GM12878 (cell line): Measurements from ENCODE around the gene F10. TPM values are rescaled to one million over a fixed set of nuclear protein-coding genes. Genes with fewer than 3 reads are reported as not detected.

Source experiments
- ATAC-seq: fragments of 200-7000 bp; cut with Tn5 transposase; 3 replicates; pipeline ENCODE4 v1.9.1; 2020; ENCODE audit warnings: mild to moderate bottlenecking, moderate library complexity
- BruUV-seq: library from RNA; stranded (reverse); fragments of 400-500 nt; replicated peaks from 2 replicates; lab custom pipeline; 2021; lab: Mats Ljungman, UMichigan
- CTCF ChIA-PET: fragments of 300-600 bp; sonication (Branson Sonifier 250); formaldehyde crosslinking; extraction: SDS; loops from one replicate; lab custom pipeline; 2021; ENCODE audit warnings: inconsistent platforms; lab: Yijun Ruan, JAX
- POLR2A ChIA-PET: fragments of 350-600 bp; formaldehyde crosslinking; extraction: SDS; loops from one replicate; lab custom pipeline; 2021; ENCODE audit warnings: inconsistent platforms; lab: Charles Lee
- RAD21 ChIA-PET: fragments of 300-600 bp; sonication (Branson Sonifier 250); formaldehyde crosslinking; loops from one replicate; lab custom pipeline; 2023; ENCODE audit warnings: antibody characterized with exemption; ENCODE audit not compliant: unreplicated experiment; lab: Charles Lee
- SMC1A ChIA-PET: fragments of 300-600 bp; sonication (Branson Sonifier 250); formaldehyde crosslinking; loops from one replicate; lab custom pipeline; 2023; ENCODE audit not compliant: unreplicated experiment, uncharacterized antibody; lab: Charles Lee
- DNase-seq: peaks from one replicate; pipeline ENCODE4 v3.0.0-alpha.2; 2011; ENCODE audit warnings: low read depth, low spot score
- FAIRE-seq: peaks from 3 replicates; lab custom pipeline; 2011; peaks lifted over from hg19 to GRCh38; lab: Jason Lieb, UNC
- H2AFZ ChIP-seq: 2 replicates; pipeline ENCODE4 v1.6.0; 2011; ENCODE audit warnings: low read depth, low read length, control low read depth; ENCODE audit not compliant: control insufficient read depth
- H3K27ac ChIP-seq: 2 replicates; pipeline ENCODE4 v1.5.1; 2011; ENCODE audit warnings: control low read depth; ENCODE audit not compliant: control insufficient read depth, insufficient read depth
- H3K27me3 ChIP-seq, 2 experiments: replicated peaks in 1 of 2; 2 replicates each; pipeline versions ENCODE4 v1.6.0 to v1.6.1; 2011; ENCODE audit warnings: low read length in 1 of 2; ENCODE audit not compliant: control insufficient read depth in 2 of 2, insufficient read depth in 2 of 2
- H3K36me3 ChIP-seq, 2 experiments: 2 replicates each; pipeline ENCODE4 v1.5.1; 2011; ENCODE audit warnings: low read length in 1 of 2; ENCODE audit not compliant: control insufficient read depth in 2 of 2, insufficient read depth in 2 of 2
- H3K4me1 ChIP-seq: 2 replicates; pipeline ENCODE4 v1.6.1; 2011; ENCODE audit warnings: mild to moderate bottlenecking, low read length, moderate library complexity, mixed read lengths; ENCODE audit not compliant: control insufficient read depth, insufficient read depth
- H3K4me2 ChIP-seq: 2 replicates; pipeline ENCODE4 v1.6.0; 2011; ENCODE audit warnings: control low read depth; ENCODE audit not compliant: control insufficient read depth, insufficient read depth
- H3K4me3 ChIP-seq: fragments of 200-600 bp; sonication (generic); 2 replicates; pipeline ENCODE4 v1.5.1; 2016
- H3K79me2 ChIP-seq: 2 replicates; pipeline ENCODE4 v1.6.0; 2011; ENCODE audit warnings: low read length; ENCODE audit not compliant: control insufficient read depth, insufficient read depth
- H3K9ac ChIP-seq: 2 replicates; pipeline ENCODE4 v1.8.0; 2011; ENCODE audit warnings: low read length, control low read depth, mixed read lengths; ENCODE audit not compliant: control insufficient read depth, insufficient read depth
- H3K9me3 ChIP-seq: replicated peaks from 3 replicates; pipeline ENCODE4 v1.5.1; 2011; ENCODE audit warnings: mild to moderate bottlenecking, low read length; ENCODE audit not compliant: control insufficient read depth, insufficient read depth
- H4K20me1 ChIP-seq: 2 replicates; pipeline ENCODE4 v1.6.0; 2011; ENCODE audit not compliant: control insufficient read depth, insufficient read depth
- CEBPB ChIP-seq, 2 experiments: fragments of 150-350 bp in 1 of 2; IDR thresholded peaks; 2 replicates each; pipeline ENCODE4 v1.6.1; 2012 to 2014; ENCODE audit warnings: low read depth in 2 of 2, low read length in 2 of 2, borderline replicate concordance in 1 of 2, inconsistent platforms in 1 of 2
- KLF5 ChIP-seq: fragments of 450-650 bp; IDR thresholded peaks from 2 replicates; pipeline ENCODE4 v1.6.1; 2014; ENCODE audit warnings: mild to moderate bottlenecking; ENCODE audit not compliant: partially characterized antibody
- NBN ChIP-seq: fragments of 450-650 bp; IDR thresholded peaks from 2 replicates; pipeline ENCODE4 v1.6.1; 2016
- PAX5 ChIP-seq: IDR thresholded peaks from 2 replicates; pipeline ENCODE4 v1.6.1; 2011; ENCODE audit warnings: low read depth, low read length, borderline replicate concordance
- SRF ChIP-seq, 2 experiments: IDR thresholded peaks; 2 replicates each; pipeline ENCODE4 v1.6.1; 2011; ENCODE audit warnings: low read depth in 2 of 2, low read length in 2 of 2, mild to moderate bottlenecking in 1 of 2, moderate library complexity in 1 of 2
- STAT1 ChIP-seq: fragments of 450-650 bp; conservative IDR thresholded peaks from 2 replicates; pipeline ENCODE4 v1.6.1; 2014; ENCODE audit warnings: antibody characterized with exemption, mild to moderate bottlenecking
- TCF3 ChIP-seq: IDR thresholded peaks from 2 replicates; pipeline ENCODE4 v1.6.1; 2012; ENCODE audit warnings: low read depth, mild to moderate bottlenecking, low read length, borderline replicate concordance; ENCODE audit not compliant: insufficient read depth
- ZNF384 ChIP-seq: IDR thresholded peaks from 2 replicates; pipeline ENCODE4 v1.6.1; 2012; ENCODE audit warnings: low read depth, mild to moderate bottlenecking, low read length, improper control_type of control experiment, borderline replicate concordance
- WGBS: methylation state at CpG from one replicate; pipeline ENCODE4 v1.1.6; 2016; ENCODE audit warnings: low lambda C conversion rate; ENCODE audit not compliant: insufficient replicate concordance, insufficient coverage; ENCODE audit errors: missing lambda C conversion rate; 5-methylcytosine and 5-hydroxymethylcytosine counted together
- in situ Hi-C: fragments of 300-500 bp; cut with MboI; formaldehyde crosslinking; loops from 9 replicates; pipeline ENCODE4 v1.14.3; 2018; ENCODE audit warnings: mixed read lengths
- intact Hi-C: fragments of 100-400 bp; cut with micrococcal nuclease; formaldehyde crosslinking; loops from one replicate; pipeline ENCODE4 v1.14.2; 2022; ENCODE audit not compliant: unreplicated experiment
- polyA plus RNA-seq, 11 experiments: library from polyadenylated mRNA; depleted of rRNA in 4 of 11; unstranded in 6 of 11; stranded (reverse) in 5 of 11; fragments of >200 nt; fragmentation: Nextera tagmentation in 4 of 11; fragmentation: Illumina TruSeq in 1 of 11; extraction: Ambion mirVana in 4 of 11; extraction: Trizol in 1 of 11; gene quantifications; 1 replicate in 1 of 11; 2 replicates in 10 of 11; pipeline versions ENCODE4 v1.2.1 to v1.2.3, GENCODE V29; 2011 to 2016; ENCODE audit warnings: inconsistent platforms in 2 of 11, missing spikeins in 2 of 11, low read depth in 1 of 11
- total RNA-seq, 4 experiments: library from RNA; depleted of rRNA in 3 of 4; stranded (reverse); fragments of >200 nt in 3 of 4; fragmentation: Illumina TruSeq in 1 of 4; extraction: Trizol in 1 of 4; gene quantifications; 2 replicates each; pipeline versions ENCODE4 v1.2.1 to v1.2.3, GENCODE V29; 2013 to 2021
- TF ChIP-seq, protein P1 (sequence below): IDR thresholded peaks from 2 replicates; pipeline ENCODE4 v1.6.1; 2012; ENCODE audit warnings: low read length, inconsistent platforms

F10 gene
- total and polyA plus RNA-seq, 10 of the 15 experiments (the other 5 are each of a cell fraction or from before 2014, with no cell fraction given): not detected

DNA sequence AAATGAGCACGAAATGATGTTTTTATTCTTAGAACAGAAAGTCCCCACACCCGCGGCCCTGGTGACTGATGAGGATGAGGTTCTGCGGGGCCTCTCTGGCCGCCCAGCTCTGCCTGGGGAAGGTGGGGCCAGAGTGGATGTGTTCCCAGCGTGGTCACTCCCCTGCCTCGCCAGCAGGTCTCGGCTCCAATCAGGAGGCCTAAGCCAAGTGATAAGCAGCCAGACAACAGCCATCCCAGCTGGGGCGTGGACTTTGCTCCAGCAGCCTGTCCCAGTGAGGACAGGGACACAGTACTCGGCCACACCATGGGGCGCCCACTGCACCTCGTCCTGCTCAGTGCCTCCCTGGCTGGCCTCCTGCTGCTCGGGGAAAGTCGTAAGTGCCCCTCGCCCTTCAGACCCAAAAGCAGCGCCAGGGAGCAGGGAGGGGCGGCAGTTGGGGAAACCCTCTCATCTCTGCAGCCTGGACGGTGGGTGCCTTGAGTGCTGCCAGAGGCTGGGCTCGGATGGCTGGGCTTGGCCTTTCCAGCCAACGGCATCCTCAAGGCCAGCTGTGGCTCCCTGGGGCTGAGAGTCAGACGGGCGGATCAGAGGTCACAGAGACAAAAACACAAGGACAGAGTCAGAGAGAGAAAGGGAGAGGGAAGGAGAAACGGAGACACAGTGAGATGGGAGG lies at the start of gene F10 (continued):
- TF ChIP-seq TCF3 (no peak), NBN (no peak), KLF5 (no peak)

DNA sequence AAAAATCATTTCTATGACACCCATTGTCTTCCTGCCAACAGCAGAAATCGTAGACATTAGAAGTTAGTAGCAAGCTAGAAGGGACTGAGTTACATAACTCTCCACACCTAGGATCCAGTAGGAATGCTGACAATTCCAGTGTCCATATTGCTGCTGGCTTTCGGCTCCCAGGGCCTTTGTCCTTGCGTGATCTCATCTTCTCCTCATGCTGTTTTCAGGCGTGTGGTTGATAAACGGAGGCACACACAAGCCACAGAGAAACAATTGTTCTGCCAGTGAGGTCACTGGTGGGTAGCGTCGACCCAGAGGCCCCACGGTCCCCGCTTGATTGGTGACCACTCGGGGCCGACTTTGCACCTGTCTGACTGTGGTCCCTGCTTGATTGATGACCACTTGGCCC lies 48.7 kb upstream of the F10 start:
- SMC1A ChIA-PET: no interaction called here
- in situ Hi-C loops (no loop called here), intact Hi-C loops (no loop called here)
- FAIRE-seq (no peak), ATAC-seq (no peak)
- H3K27ac ChIP-seq: no peak overlapping the region
- H3K36me3 ChIP-seq: no peaks in the 10 kb centered on the region
- no peak overlapping the region for H3K4me3 ChIP-seq
- no TSS peak for BruUV-seq
- H3K9me3 ChIP-seq: no peaks in the 10 kb centered on the region
- H3K9ac ChIP-seq: no peak overlapping the region
- no peak overlapping the region for H3K4me2 ChIP-seq
- POLR2A ChIA-PET: no interaction called here
- H3K4me1 ChIP-seq: no peaks in the 10 kb centered on the region
- no peak for TF ChIP-seq SRF (IDR thresholded peaks at IDR 0.05; ENCODE audit: low read depth in 2 of 2, low read length in 2 of 2)
- no peak for TF ChIP-seq STAT1
- no peak for TF ChIP-seq ZNF384
- no peak for TF ChIP-seq CEBPB (IDR thresholded peaks at IDR 0.05; ENCODE audit: borderline replicate concordance in 1 of 2, low read depth in 2 of 2, low read length in 2 of 2)
- TF ChIP-seq, protein P1, sequence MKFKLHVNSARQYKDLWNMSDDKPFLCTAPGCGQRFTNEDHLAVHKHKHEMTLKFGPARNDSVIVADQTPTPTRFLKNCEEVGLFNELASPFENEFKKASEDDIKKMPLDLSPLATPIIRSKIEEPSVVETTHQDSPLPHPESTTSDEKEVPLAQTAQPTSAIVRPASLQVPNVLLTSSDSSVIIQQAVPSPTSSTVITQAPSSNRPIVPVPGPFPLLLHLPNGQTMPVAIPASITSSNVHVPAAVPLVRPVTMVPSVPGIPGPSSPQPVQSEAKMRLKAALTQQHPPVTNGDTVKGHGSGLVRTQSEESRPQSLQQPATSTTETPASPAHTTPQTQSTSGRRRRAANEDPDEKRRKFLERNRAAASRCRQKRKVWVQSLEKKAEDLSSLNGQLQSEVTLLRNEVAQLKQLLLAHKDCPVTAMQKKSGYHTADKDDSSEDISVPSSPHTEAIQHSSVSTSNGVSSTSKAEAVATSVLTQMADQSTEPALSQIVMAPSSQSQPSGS: no peak
- no peak for TF ChIP-seq PAX5
- TF ChIP-seq, all 136 proteins: peak for 0
- Histone ChIP-seq H3K27me3 (no peaks in the 10 kb centered on the region), H4K20me1 (no peaks in the 10 kb centered on the region), H2AFZ (no peak overlapping the region), H3K79me2 (no peaks in the 10 kb centered on the region)
- ChIA-PET RAD21 (no interaction called here), CTCF (no interaction called here)
- DNase-seq: no peak
- WGBS: 64% methylated on average over 11 of the region's 11 CpGs
